ENCODE results near the gene ACOT11.

ACOT11 gene

GRCh38 chr1:54588377-54588776 is 40.3 kb downstream of the ACOT11 start:
- no peak for DNase-seq
- H4K20me1 ChIP-seq (ENCODE audit: insufficient read depth, low read length) = no peaks in the 10 kb centered on the region

DNA sequence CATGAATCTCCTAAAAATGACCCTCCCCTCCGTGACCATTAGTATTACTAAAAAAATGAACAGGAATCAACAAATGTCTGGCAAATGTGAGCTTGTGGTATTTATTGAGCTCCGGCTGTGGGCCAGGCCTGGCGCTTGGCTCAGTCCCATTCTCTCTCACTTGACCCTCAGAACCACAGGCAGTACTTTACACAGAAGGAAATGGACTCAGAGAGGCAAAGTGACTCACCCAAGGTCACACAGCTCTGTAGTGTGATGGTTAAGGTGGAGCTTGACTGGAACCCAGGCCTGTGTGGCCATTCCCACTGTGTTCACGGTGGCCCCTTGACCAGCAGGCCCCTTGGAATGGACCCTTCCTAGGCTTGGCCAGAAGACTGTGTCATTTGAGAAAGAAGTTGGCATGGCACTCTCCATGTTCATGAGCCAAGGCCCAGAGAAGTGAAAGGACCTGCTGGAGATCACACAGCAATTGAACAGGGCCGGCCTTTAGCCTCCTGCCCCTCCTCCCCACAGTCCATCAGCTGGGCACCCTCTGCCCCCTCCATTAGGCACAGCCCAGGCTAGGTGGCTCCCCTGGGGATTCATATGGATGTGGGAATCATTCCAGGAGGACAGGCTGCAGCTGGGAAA is 43.2 kb downstream of the ACOT11 start:
- H3K27me3 ChIP-seq (replicated peaks; ENCODE audit: insufficient read depth, low read length) = no peaks in the 10 kb centered on the region
- H3K9ac ChIP-seq (ENCODE audit: low read length) = no peak overlapping the region
- no peaks in the 10 kb centered on the region for H3K79me2 ChIP-seq (ENCODE audit: low read length)
- H3F3A ChIP-seq (ENCODE audit: insufficient read depth, low read length) = no peaks in the 10 kb centered on the region
- H3K9me2 ChIP-seq (replicated peaks; ENCODE audit: insufficient read depth, low read length) = no peaks in the 10 kb centered on the region
- H3K9me3 ChIP-seq (replicated peaks; ENCODE audit: insufficient read depth, low read length) = no peaks in the 10 kb centered on the region
- H3K4me2 ChIP-seq (ENCODE audit: low read depth, low read length) = no peak overlapping the region
- H3K4me3 ChIP-seq (ENCODE audit: low read length) = no peak overlapping the region
- DNase-seq = no peak
- no peaks in the 10 kb centered on the region for H3K4me1 ChIP-seq (ENCODE audit: low read length)
- TF ChIP-seq EZH2phosphoT487 (IDR thresholded peaks at IDR 0.05; ENCODE audit: low read length) (no peak), EZH2 (optimal IDR thresholded peaks at IDR 0.05; ENCODE audit: low read depth, low read length) (no peak)
- TF ChIP-seq, protein P1, sequence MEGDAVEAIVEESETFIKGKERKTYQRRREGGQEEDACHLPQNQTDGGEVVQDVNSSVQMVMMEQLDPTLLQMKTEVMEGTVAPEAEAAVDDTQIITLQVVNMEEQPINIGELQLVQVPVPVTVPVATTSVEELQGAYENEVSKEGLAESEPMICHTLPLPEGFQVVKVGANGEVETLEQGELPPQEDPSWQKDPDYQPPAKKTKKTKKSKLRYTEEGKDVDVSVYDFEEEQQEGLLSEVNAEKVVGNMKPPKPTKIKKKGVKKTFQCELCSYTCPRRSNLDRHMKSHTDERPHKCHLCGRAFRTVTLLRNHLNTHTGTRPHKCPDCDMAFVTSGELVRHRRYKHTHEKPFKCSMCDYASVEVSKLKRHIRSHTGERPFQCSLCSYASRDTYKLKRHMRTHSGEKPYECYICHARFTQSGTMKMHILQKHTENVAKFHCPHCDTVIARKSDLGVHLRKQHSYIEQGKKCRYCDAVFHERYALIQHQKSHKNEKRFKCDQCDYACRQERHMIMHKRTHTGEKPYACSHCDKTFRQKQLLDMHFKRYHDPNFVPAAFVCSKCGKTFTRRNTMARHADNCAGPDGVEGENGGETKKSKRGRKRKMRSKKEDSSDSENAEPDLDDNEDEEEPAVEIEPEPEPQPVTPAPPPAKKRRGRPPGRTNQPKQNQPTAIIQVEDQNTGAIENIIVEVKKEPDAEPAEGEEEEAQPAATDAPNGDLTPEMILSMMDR (IDR thresholded peaks at IDR 0.05; ENCODE audit: low read length) = no peak
- no peak overlapping the region for H3K27ac ChIP-seq (ENCODE audit: low read length)
- H4K20me1 ChIP-seq (ENCODE audit: insufficient read depth, low read length) = no peaks in the 10 kb centered on the region
- no peaks in the 10 kb centered on the region for H3K36me3 ChIP-seq (replicated peaks; ENCODE audit: insufficient read depth, low read length)
- no peak overlapping the region for H2AFZ ChIP-seq (ENCODE audit: low read length)

More at GRCh38 chr1:54588377-54588776, 40.3 kb downstream of the ACOT11 start:
- H3K36me3 ChIP-seq (replicated peaks; ENCODE audit: insufficient read depth, low read length) = no peaks in the 10 kb centered on the region
- H3K79me2 ChIP-seq (ENCODE audit: low read length) = no peaks in the 10 kb centered on the region
- H3K27me3 ChIP-seq (replicated peaks; ENCODE audit: insufficient read depth, low read length) = no peaks in the 10 kb centered on the region
- H3K4me3 ChIP-seq (ENCODE audit: low read length) = no peak overlapping the region
- no peak overlapping the region for H3K9ac ChIP-seq (ENCODE audit: low read length)
- TF ChIP-seq EZH2phosphoT487 (IDR thresholded peaks at IDR 0.05; ENCODE audit: low read length) = no peak
- TF ChIP-seq, protein P1 (IDR thresholded peaks at IDR 0.05; ENCODE audit: low read length) = no peak
- TF ChIP-seq EZH2 (optimal IDR thresholded peaks at IDR 0.05; ENCODE audit: low read depth, low read length) = no peak
- H2AFZ ChIP-seq (ENCODE audit: low read length) = no peak overlapping the region
- no peak overlapping the region for H3K27ac ChIP-seq (ENCODE audit: low read length)
- H3K9me3 ChIP-seq (replicated peaks; ENCODE audit: insufficient read depth, low read length) = no peaks in the 10 kb centered on the region
- no peaks in the 10 kb centered on the region for H3F3A ChIP-seq (ENCODE audit: insufficient read depth, low read length)
- no peaks in the 10 kb centered on the region for H3K4me1 ChIP-seq (ENCODE audit: low read length)
- H3K9me2 ChIP-seq (replicated peaks; ENCODE audit: insufficient read depth, low read length) = no peaks in the 10 kb centered on the region
- no peak overlapping the region for H3K4me2 ChIP-seq (ENCODE audit: low read depth, low read length)

- H3K79me2 ChIP-seq (ENCODE audit: low read length) = no peaks in the 10 kb centered on the region
- no peaks in the 10 kb centered on the region for H3K9me3 ChIP-seq (replicated peaks; ENCODE audit: insufficient read depth, low read length)
- H3K9me2 ChIP-seq (replicated peaks; ENCODE audit: insufficient read depth, low read length) = no peaks in the 10 kb centered on the region
- H3F3A ChIP-seq (ENCODE audit: insufficient read depth, low read length) = no peaks in the 10 kb centered on the region
- no peak overlapping the region for H3K9ac ChIP-seq (ENCODE audit: low read length)
- TF ChIP-seq EZH2phosphoT487 (IDR thresholded peaks at IDR 0.05; ENCODE audit: low read length) = no peak
- TF ChIP-seq, protein P1 (IDR thresholded peaks at IDR 0.05; ENCODE audit: low read length) = no peak
- no peak for TF ChIP-seq EZH2 (optimal IDR thresholded peaks at IDR 0.05; ENCODE audit: low read depth, low read length)
- no peaks in the 10 kb centered on the region for H4K20me1 ChIP-seq (ENCODE audit: insufficient read depth, low read length)
- no peaks in the 10 kb centered on the region for H3K4me1 ChIP-seq (ENCODE audit: low read length)
- DNase-seq = no peak
- no peak overlapping the region for H3K4me2 ChIP-seq (ENCODE audit: low read depth, low read length)
- H2AFZ ChIP-seq (ENCODE audit: low read length) = no peak overlapping the region
- no peaks in the 10 kb centered on the region for H3K27me3 ChIP-seq (replicated peaks; ENCODE audit: insufficient read depth, low read length)
- H3K27ac ChIP-seq (ENCODE audit: low read length) = no peak overlapping the region
- no peak overlapping the region for H3K4me3 ChIP-seq (ENCODE audit: low read length)
- no peaks in the 10 kb centered on the region for H3K36me3 ChIP-seq (replicated peaks; ENCODE audit: insufficient read depth, low read length)
Observed at GRCh38 chr1:54593571-54594160, 45.6 kb downstream of the ACOT11 start.

All from MM.1S (cell line).